DOHH2 (cell line): ENCODE data around the gene PCDHA11.
A peak's percentile ranks its signal among the peaks of the same experiment; 100 is the strongest.
"Not testable (repeated sequence)": the region's sequence is repeated elsewhere in the genome, so short reads cannot be mapped to it uniquely, and the experiment has no call there.

Experiments used
- H3F3A ChIP-seq: fragments of 200-600 bp; sonication (generic), shearing (Covaris generic); 2 replicates; pipeline ENCODE4 v1.6.0; 2016; ENCODE audit warnings: antibody characterized with exemption, mild to moderate bottlenecking; ENCODE audit not compliant: control insufficient read depth, insufficient read depth
- H3K27ac ChIP-seq: fragments of 200-600 bp; sonication (generic); 2 replicates; pipeline ENCODE4 v1.5.1; 2014; ENCODE audit warnings: low read depth, mild to moderate bottlenecking, low read length, moderate library complexity
- H3K27me3 ChIP-seq: fragments of 200-600 bp; sonication (generic); 2 replicates; pipeline ENCODE4 v1.6.1; 2014; ENCODE audit warnings: mild to moderate bottlenecking, low read length, mixed read lengths; ENCODE audit not compliant: control insufficient read depth
- H3K36me3 ChIP-seq: fragments of 200-600 bp; sonication (generic); 2 replicates; pipeline ENCODE4 v1.6.1; 2014; ENCODE audit warnings: mild to moderate bottlenecking, low read length, moderate library complexity, mixed read lengths; ENCODE audit not compliant: control insufficient read depth
- H3K4me1 ChIP-seq: fragments of 200-600 bp; sonication (generic); 2 replicates; pipeline ENCODE4 v1.6.1; 2014; ENCODE audit warnings: mild to moderate bottlenecking, low read length, mixed read lengths; ENCODE audit not compliant: control insufficient read depth
- H3K4me2 ChIP-seq: fragments of 200-600 bp; sonication (generic); 2 replicates; pipeline ENCODE4 v1.6.0; 2014; ENCODE audit warnings: mild to moderate bottlenecking, low read length, moderate library complexity
- H3K4me3 ChIP-seq: fragments of 200-600 bp; sonication (generic); 2 replicates; pipeline ENCODE4 v1.5.1; 2014; ENCODE audit warnings: mild to moderate bottlenecking, low read length, mixed read lengths
- H3K79me2 ChIP-seq: fragments of 200-600 bp; sonication (generic); 2 replicates; pipeline ENCODE4 v1.6.1; 2014; ENCODE audit warnings: mild to moderate bottlenecking, low read length, mixed read lengths; ENCODE audit not compliant: control insufficient read depth
- H3K9me2 ChIP-seq: fragments of 200-600 bp; sonication (generic); replicated peaks from 2 replicates; pipeline ENCODE4 v1.6.1; 2014; ENCODE audit warnings: mild to moderate bottlenecking, low read length, mixed read lengths; ENCODE audit not compliant: control insufficient read depth
- H3K9me3 ChIP-seq: fragments of 200-600 bp; sonication (generic); 2 replicates; pipeline ENCODE4 v1.6.1; 2014; ENCODE audit warnings: antibody characterized with exemption, low read length, mixed read lengths; ENCODE audit not compliant: control insufficient read depth, insufficient read depth
- H4K20me1 ChIP-seq: fragments of 200-600 bp; sonication (generic); 2 replicates; pipeline ENCODE4 v1.6.0; 2014; ENCODE audit warnings: low read depth, mild to moderate bottlenecking, antibody characterized with exemption, low read length, moderate library complexity; ENCODE audit not compliant: control insufficient read depth, insufficient read depth
- EZH2phosphoT487 ChIP-seq: fragments of 200-600 bp; sonication (generic); IDR thresholded peaks from 2 replicates; pipeline ENCODE4 v1.6.1; 2017; ENCODE audit warnings: borderline replicate concordance, mild to moderate bottlenecking, antibody characterized with exemption, low read length, moderate library complexity, mixed read lengths
- TF ChIP-seq, protein P1 (sequence below): fragments of 200-600 bp; sonication (generic); IDR thresholded peaks from one replicate; pipeline ENCODE4 v1.5.1; 2014; ENCODE audit warnings: antibody characterized with exemption, mild to moderate bottlenecking, low read depth, low read length; ENCODE audit not compliant: poor library complexity, severe bottlenecking

The PCDHA11 gene

DNA sequence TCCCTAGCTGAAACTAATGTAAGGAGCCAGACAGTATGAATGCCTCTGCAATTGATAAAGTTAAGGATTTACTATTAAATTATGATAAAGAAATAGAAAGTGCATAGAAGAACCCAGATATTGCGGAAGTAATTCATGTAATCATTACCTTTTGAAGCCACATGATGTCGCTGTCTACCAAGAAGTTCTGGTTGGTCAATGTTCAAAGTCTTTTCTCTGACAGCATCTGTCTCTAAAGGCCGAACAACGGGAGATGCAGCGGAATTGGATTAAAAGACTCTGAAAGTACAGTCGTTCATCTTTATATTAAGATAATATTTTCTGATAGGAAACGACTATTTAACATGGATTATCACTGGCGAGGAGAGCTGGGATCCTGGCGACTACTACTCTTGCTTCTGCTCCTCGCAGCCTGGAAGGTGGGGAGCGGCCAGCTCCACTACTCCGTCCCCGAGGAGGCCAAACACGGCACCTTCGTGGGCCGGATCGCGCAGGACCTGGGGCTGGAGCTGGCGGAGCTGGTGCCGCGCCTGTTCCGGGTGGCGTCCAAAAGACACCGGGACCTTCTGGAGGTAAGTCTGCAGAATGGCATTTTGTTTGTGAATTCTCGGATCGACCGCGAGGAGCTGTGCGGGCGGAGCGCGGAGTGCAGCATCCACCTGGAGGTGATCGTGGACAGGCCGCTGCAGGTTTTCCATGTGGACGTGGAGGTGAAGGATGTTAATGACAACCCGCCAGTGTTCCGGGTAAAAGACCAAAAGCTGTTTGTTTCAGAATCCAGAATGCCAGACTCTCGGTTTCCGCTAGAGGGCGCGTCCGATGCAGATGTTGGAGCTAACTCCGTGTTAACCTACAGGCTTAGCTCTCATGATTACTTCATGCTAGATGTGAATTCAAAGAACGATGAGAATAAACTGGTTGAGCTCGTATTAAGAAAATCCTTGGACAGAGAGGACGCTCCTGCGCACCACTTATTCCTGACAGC, 27.5 kb upstream of the PCDHA11 start, which contains the start of gene PCDHA8:
Gene PCDHA8, plus strand, starts transcription at position 210 of the 985 bp plus-strand sequence. Its CDS starts 135 bp downstream, at position 345.
- Histone ChIP-seq H3K9me2 (no peaks in the 10 kb centered on the region), H3K27me3 (no peaks in the 10 kb centered on the region), H3K4me2 (no peak within 1 kb of the TSS), H3K4me3 (no peak within 1 kb of the TSS), H3K27ac (no peak within 1 kb of the TSS), H3F3A (no peaks in the 10 kb centered on the region), H3K36me3 (no peaks in the 10 kb centered on the region), H3K4me1 (no peaks in the 10 kb centered on the region), H3K9me3 (no peaks in the 10 kb centered on the region), H4K20me1 (no peaks in the 10 kb centered on the region), H3K79me2 (no peaks in the 10 kb centered on the region)
- no peak for TF ChIP-seq EZH2phosphoT487
- TF ChIP-seq, protein P1, sequence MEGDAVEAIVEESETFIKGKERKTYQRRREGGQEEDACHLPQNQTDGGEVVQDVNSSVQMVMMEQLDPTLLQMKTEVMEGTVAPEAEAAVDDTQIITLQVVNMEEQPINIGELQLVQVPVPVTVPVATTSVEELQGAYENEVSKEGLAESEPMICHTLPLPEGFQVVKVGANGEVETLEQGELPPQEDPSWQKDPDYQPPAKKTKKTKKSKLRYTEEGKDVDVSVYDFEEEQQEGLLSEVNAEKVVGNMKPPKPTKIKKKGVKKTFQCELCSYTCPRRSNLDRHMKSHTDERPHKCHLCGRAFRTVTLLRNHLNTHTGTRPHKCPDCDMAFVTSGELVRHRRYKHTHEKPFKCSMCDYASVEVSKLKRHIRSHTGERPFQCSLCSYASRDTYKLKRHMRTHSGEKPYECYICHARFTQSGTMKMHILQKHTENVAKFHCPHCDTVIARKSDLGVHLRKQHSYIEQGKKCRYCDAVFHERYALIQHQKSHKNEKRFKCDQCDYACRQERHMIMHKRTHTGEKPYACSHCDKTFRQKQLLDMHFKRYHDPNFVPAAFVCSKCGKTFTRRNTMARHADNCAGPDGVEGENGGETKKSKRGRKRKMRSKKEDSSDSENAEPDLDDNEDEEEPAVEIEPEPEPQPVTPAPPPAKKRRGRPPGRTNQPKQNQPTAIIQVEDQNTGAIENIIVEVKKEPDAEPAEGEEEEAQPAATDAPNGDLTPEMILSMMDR = peak; percentile 18

DNA sequence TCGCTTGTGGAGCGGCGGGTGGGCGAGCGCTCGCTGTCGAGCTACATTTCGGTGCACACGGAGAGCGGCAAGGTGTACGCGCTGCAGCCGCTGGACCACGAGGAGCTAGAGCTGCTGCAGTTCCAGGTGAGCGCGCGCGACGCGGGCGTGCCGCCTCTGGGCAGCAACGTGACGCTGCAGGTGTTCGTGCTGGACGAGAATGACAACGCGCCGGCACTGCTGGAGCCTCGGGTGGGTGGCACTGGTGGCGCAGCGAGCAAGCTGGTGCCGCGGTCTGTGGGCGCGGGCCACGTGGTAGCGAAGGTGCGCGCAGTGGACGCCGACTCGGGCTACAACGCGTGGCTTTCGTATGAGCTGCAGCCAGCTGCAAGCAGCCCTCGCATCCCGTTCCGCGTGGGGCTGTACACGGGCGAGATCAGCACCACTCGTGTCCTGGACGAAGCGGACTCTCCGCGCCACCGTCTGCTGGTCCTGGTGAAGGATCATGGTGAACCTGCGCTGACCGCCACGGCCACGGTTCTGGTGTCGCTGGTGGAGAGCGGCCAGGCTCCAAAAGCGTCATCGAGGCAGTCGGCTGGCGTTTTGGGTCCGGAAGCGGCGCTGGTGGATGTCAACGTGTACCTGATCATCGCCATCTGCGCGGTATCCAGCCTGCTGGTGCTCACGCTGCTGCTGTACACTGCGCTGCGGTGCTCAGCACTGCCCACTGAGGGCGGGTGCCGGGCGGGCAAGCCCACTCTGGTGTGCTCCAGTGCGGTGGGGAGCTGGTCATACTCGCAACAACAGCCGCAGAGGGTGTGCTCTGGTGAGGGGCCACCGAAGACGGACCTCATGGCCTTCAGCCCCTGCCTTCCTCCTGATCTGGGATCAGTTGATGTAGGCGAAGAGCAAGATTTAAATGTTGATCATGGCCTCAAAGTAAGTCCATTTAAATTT, 25.7 kb upstream of the PCDHA11 start:
- Histone ChIP-seq H4K20me1 (no peaks in the 10 kb centered on the region), H3K27me3 (no peaks in the 10 kb centered on the region), H3K9me3 (no peaks in the 10 kb centered on the region), H3K79me2 (no peaks in the 10 kb centered on the region), H3K27ac (no peak overlapping the region), H3K4me2 (no peak overlapping the region), H3K4me3 (no peak overlapping the region), H3K36me3 (no peaks in the 10 kb centered on the region), H3K9me2 (no peaks in the 10 kb centered on the region), H3K4me1 (no peaks in the 10 kb centered on the region), H3F3A (no peaks in the 10 kb centered on the region)
- no peak for TF ChIP-seq EZH2phosphoT487
- TF ChIP-seq, protein P1 = no peak

DNA sequence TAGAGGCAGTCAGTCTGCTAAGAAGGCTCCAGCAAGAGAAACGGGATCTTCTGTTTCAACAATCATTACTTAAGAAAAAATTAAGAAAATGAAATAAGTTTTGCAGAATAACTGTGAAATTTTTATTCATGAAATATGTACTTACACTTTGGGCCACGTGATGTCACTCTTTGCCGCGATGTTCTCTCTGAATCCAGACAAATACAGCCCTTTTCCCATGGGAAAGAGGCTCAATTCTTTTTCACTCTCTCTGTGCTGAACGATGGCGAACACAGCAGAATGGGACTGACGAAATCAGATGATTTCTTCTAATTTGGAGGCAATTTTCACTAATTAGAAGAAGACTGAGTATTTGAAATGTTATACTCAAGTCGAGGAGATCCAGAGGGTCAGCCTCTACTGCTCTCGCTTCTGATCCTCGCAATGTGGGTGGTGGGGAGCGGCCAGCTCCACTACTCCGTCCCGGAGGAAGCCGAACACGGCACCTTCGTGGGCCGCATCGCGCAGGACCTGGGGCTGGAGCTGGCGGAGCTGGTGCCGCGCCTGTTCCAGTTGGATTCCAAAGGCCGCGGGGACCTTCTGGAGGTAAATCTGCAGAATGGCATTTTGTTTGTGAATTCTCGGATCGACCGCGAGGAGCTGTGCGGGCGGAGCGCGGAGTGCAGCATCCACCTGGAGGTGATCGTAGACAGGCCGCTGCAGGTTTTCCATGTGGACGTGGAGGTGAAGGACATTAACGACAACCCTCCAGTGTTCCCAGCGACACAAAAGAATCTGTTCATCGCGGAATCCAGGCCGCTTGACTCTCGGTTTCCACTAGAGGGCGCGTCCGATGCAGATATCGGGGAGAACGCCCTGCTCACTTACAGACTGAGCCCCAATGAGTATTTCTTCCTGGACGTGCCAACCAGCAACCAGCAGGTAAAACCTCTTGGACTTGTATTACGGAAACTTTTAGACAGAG, 20.3 kb upstream of the PCDHA11 start, which contains the start of gene PCDHA9:
Gene PCDHA9, plus strand, starts transcription at position 244 of the 964 bp plus-strand sequence. Its CDS starts 114 bp downstream, at position 358.
- H3K27ac ChIP-seq, H3F3A ChIP-seq, H3K79me2 ChIP-seq, H3K36me3 ChIP-seq, H3K4me3 ChIP-seq, H3K9me3 ChIP-seq, H3K9me2 ChIP-seq, H3K4me1 ChIP-seq, H3K4me2 ChIP-seq, H3K27me3 ChIP-seq, H4K20me1 ChIP-seq: not testable (repeated sequence)

DNA sequence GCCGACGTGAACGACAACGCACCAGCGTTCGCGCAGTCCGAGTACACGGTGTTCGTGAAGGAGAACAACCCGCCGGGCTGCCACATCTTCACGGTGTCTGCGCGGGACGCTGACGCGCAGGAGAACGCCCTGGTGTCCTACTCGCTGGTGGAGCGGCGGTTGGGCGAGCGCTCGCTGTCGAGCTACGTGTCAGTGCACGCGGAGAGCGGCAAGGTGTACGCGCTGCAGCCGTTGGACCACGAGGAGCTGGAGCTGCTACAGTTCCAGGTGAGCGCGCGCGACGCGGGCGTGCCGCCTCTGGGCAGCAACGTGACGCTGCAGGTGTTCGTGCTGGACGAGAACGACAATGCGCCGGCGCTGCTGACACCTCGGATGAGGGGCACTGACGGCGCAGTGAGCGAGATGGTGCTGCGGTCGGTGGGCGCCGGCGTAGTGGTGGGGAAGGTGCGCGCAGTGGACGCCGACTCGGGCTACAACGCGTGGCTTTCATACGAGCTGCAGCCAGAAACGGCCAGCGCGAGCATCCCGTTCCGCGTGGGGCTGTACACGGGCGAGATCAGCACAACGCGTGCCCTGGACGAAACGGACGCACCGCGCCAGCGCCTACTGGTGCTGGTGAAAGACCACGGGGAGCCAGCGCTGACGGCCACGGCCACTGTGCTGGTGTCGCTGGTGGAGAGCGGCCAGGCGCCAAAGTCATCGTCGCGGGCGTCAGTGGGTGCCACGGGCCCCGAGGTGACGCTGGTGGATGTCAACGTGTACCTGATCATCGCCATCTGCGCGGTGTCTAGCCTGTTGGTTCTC, 18.7 kb upstream of the PCDHA11 start:
- H3K9me2 ChIP-seq, H3K27ac ChIP-seq, H3K4me1 ChIP-seq, H3K4me3 ChIP-seq, H3F3A ChIP-seq, H3K4me2 ChIP-seq, H3K9me3 ChIP-seq, H3K36me3 ChIP-seq, H3K27me3 ChIP-seq, H3K79me2 ChIP-seq, H4K20me1 ChIP-seq: not testable (repeated sequence)
